ENCODE results near the gene FANCF. TPM values are rescaled to one million over a fixed set of nuclear protein-coding genes. Genes with fewer than 3 reads are reported as not detected.
A peak's percentile ranks its signal among the peaks of the same experiment; 100 is the strongest.

The FANCF gene
- polyA plus RNA-seq, 4 donors = 12.3 to 22.0 (median 19.3) TPM

DNA sequence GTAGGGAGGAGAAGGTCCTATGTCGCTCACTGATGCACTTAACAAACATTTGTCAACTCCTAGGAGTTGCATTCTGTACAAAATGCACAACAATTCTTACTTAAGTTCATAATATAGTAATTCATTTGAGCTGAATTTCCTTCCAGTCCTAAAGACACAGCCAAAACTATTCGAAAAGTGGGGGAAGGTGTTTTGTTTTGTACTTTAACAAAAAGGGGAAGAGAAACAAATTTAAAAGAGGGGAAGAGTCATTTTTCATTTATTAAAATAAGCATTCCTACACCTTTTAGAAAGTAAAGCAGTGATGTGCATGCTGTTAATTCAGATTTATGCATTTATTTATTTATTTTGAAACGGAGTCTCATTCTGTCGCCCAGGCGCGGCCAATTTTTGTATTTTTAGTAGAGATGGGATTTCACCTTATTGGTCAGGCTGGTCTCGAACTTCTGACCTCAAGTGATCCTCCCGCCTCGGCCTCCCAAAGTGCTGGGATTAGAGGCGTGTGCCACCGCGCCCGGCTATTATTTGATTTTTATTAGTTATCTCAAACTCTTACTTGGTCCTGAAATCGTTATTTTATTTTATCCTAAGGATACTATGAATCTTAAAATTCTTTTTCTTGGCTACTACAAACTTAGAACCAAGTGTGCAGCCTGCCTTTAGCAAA, 1.1 kb upstream of the FANCF start:
- DNase-seq (ENCODE audit: low read depth in 4 of 4, low spot score in 3 of 4) = no peak

DNA sequence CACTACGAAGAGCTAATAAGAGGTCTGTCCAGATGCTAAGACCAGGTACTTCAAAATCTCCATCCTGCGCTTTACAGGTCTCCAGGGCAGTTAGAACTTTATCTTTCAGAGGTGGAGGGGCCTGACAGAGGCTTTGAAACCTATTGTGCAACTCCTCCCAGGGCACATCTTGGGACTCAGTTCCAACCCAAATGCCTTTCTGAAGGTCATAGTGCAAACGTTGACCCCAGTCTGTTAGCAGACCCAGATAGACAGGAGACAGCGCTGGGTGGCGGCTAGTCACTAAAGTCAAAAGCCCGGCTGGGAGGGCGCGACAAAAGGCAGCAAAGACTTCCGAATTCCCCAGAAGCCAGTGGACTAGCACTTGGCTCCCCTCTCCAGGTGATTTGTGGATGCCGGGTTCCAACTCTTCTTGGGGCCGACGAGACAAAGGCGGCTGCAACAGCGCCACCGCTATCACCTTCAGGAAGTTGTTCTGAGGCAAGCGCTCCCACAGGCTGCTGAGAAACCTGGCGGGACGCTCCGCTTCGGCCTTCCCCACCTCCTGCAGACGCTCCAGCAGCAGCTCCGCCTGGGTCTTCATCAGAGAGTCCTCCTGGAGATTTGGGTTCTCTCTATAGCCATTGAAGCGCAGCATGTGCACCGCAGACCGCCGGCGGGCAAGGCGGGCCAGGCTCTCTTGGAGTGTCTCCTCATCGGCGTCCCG, 728 bp downstream of the FANCF start:
- DNase-seq (ENCODE audit: low read depth in 4 of 4, low spot score in 3 of 4) = peak in 3 of 4 donors; percentile 51 to 58 (median 51)

- no peak for DNase-seq (ENCODE audit: low read depth in 4 of 4, low spot score in 3 of 4)
These were observed 7.8 kb downstream of the FANCF start for GRCh38 chr11:22617868-22618267.

- no peak for DNase-seq (ENCODE audit: low read depth in 4 of 4, low spot score in 3 of 4)
These were observed 21.7 kb downstream of the FANCF start for GRCh38 chr11:22603933-22604332.

DNA sequence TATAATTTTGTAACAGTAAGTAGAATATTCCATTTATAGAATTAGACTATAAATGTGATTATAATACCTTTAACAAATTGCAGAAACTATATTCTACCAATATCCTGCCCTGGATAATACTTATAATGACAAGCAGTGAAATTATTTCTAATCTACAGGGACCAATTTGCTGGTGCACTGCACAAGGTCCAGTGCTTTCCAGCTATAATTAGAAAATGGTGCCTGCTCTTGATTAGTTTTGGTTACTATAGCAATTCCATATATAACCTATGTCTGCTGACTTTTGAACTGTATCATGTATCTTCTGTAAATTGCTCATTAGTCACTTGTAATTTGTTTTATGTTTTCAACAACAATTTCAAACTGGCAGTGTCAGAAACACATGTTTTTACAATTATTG, 23.1 kb downstream of the FANCF start:
- DNase-seq (ENCODE audit: low read depth in 4 of 4, low spot score in 3 of 4) = no peak

DNA sequence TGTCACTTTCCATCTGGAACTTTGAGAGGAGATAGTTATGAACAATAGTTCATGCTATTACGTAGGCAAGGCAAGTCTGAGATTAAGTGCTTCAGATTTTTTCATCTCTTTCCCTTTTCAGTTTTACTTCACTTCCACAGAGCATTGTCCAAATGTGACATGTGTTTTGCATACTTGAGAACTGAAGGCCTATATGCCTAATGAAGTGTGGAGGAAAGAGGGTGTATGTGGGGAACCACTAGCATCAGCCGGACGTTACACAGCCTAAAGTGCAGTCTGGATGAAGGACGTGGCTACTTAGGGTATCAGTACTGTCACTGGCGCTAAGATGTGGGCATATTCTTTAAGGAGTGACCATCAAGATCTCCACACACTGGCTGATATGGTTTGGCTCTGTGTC, 26.2 kb downstream of the FANCF start:
- no peak for DNase-seq (ENCODE audit: low read depth in 4 of 4, low spot score in 3 of 4)

DNA sequence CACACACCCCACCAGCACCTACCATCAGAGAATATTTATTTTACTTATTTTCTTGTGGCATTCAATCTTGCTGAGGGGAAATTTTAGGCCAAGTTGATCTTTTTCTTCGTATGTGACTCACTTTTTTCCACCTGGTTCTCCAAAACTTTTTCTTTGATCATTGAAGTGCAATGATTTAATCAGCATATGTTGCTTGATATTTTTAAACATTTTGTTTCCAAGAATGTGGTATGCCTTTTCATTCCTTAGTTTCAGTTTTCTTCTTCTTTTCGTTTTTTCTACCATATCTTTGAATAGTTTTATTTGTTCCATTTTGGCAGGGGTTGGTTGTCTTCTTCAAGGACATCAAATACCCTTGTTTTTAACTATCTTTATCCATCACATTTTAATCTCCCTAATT, 28.6 kb downstream of the FANCF start:
- no peak for DNase-seq (ENCODE audit: low read depth in 4 of 4, low spot score in 3 of 4)

- DNase-seq (ENCODE audit: low read depth in 4 of 4, low spot score in 3 of 4) = no peak
These were observed 40.6 kb downstream of the FANCF start for GRCh38 chr11:22584976-22585375.

- no peak for DNase-seq (ENCODE audit: low read depth in 4 of 4, low spot score in 3 of 4)
These were observed 41.6 kb downstream of the FANCF start for GRCh38 chr11:22583963-22584492.

DNA sequence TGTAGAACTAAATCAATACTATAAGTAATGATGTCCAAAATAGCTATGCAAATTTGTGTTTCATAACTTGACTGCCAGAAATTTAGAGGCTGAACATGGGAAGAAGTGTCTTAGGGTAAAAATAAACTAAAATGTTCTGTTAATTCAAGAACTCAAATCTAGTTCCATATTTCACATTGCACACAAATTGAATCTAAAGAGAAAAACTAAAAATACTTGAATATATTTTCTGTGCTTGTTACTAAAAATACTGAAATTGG, 43.5 kb downstream of the FANCF start:
- DNase-seq (ENCODE audit: low read depth in 4 of 4, low spot score in 3 of 4) = no peak

- DNase-seq (ENCODE audit: low read depth in 4 of 4, low spot score in 3 of 4) = no peak
These were observed 44.1 kb downstream of the FANCF start for GRCh38 chr11:22581354-22582150.

DNA sequence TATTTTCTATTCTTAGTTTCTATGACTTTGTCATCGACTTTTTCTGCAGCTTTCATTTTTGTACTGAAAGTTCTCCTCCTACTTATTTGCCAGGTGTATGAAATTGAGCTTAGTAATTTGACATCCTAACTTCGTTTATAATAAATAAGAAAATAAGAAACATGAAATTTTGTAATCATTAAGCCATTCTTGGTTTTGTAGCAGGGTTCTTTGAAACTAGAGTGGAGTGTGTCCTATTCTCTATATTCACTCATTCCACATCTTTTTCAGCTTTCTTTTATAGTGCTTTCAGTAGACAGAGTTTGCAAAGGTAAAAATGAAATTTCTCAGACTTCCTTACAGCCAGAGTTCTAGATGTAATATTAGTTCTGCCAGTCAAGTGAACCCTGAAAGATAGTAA, 47.8 kb downstream of the FANCF start:
- no peak for DNase-seq (ENCODE audit: low read depth in 4 of 4, low spot score in 3 of 4)

Other genes starting within 250 kb of the FANCF start
- 10 to 100 TPM in 2 of 4 donors, 1 to 10 TPM in 2; 8.6 to 13.5 (median 10.2) TPM for gene GAS2, start 40.8 kb upstream of the FANCF start, polyA plus RNA-seq (ENCODE audit: insufficient read length in 4 of 4)
- gene SVIP, start 204.0 kb upstream of the FANCF start, polyA plus RNA-seq (ENCODE audit: insufficient read length in 4 of 4) = 10 to 100 TPM; 16.9 to 46.2 (median 41.6) TPM
- not detected for gene CCDC179, start 234.7 kb upstream of the FANCF start, polyA plus RNA-seq (ENCODE audit: insufficient read length in 4 of 4)